T-helper 17 cell (primary cell): ENCODE measurements around the gene MIER3. TPM values are rescaled to one million over a fixed set of nuclear protein-coding genes. Genes with fewer than 3 reads are reported as not detected.

Experiments used
- ATAC-seq: fragments of 150-1000 bp; cut with Tn5 transposase; 2 replicates; pipeline ENCODE4 v1.10.0; 2021; ENCODE audit warnings: mild to moderate bottlenecking, moderate library complexity
- DNase-seq, 3 donors: peaks; one replicate each; pipeline versions ENCODE4 v3.0.0 to v3.0.0-alpha.2; 2020 to 2021
- H3K9me3 ChIP-seq: one replicate; pipeline ENCODE4 v1.7.0; 2013; ENCODE audit warnings: low read length, mild to moderate bottlenecking; ENCODE audit not compliant: control insufficient read depth, poor library complexity, severe bottlenecking
- H3K27ac Mint-ChIP-seq: one replicate; pipeline ENCODE4 v1.8.0; 2022; ENCODE audit warnings: mild to moderate bottlenecking, moderate library complexity, mixed read lengths
- H3K27me3 Mint-ChIP-seq: one replicate; pipeline ENCODE4 v1.8.0; 2022; ENCODE audit warnings: mixed read lengths
- H3K36me3 Mint-ChIP-seq: one replicate; pipeline ENCODE4 v1.8.0; 2022; ENCODE audit warnings: low read depth, mixed read lengths
- H3K4me1 Mint-ChIP-seq: one replicate; pipeline ENCODE4 v1.8.0; 2022; ENCODE audit warnings: mild to moderate bottlenecking, mixed read lengths
- H3K4me3 Mint-ChIP-seq: one replicate; pipeline ENCODE4 v1.8.0; 2022; ENCODE audit warnings: mild to moderate bottlenecking, moderate library complexity, mixed read lengths
- total RNA-seq, 4 donors: library from RNA in 2 of 4; stranded (reverse) in 2 of 4; gene quantifications; one replicate each; pipeline ENCODE4 v1.2.3 and lab custom pipeline; 2022 to 2026

MIER3 gene, protein sequence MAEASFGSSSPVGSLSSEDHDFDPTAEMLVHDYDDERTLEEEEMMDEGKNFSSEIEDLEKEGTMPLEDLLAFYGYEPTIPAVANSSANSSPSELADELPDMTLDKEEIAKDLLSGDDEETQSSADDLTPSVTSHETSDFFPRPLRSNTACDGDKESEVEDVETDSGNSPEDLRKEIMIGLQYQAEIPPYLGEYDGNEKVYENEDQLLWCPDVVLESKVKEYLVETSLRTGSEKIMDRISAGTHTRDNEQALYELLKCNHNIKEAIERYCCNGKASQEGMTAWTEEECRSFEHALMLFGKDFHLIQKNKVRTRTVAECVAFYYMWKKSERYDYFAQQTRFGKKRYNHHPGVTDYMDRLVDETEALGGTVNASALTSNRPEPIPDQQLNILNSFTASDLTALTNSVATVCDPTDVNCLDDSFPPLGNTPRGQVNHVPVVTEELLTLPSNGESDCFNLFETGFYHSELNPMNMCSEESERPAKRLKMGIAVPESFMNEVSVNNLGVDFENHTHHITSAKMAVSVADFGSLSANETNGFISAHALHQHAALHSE
- 10 to 100 TPM; 24.6 to 30.4 TPM for total RNA-seq
- total RNA-seq (lab: John Stamatoyannopoulos, UW) = 34.0 to 58.5 reads per million in 2 donors

DNA sequence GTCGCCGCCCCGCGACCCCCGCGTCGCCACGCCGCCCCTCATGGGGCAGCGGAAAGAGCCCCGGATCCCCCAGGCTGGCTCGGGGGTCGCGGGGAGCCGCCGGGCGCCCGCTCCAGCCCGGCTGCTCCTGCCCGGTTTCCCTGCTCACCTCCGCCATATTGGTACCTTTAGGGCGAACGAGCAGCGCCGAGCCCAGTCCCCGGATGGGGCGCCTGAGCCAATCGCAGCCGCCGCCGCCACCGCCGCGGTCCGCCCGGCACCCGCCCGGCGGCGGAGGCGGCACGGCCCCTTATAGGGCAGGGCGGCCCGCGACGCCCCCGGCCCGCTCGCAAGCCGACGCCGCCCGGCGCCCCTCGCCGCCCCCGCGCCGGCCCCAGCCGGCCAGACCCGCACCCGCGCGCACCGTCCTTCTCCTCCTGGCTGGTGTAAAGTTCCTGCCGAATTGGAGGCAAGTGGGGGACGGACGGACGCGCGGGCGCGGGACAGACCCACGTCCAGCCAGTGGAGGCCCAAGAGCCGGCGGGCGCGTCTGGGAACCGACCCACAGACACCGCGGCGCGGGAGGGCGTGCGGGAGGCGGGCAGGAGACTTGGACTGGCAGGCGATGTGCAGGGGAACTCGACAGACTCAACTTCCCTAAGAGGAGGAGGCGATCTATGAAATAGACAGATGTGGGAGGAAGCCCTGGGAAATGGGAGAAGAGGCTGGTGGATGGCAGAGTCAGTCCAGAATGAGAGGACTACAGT is at the start of gene MIER3:
TSS of gene MIER3 (minus strand) at position 178 of the 746 bp plus-strand sequence. CDS start at position 157, 21 bp downstream.
- H3K27ac Mint-ChIP-seq = peak within 1 kb of the TSS; percentile 96
- H3K9me3 ChIP-seq = no peaks in the 10 kb centered on the region

DNA sequence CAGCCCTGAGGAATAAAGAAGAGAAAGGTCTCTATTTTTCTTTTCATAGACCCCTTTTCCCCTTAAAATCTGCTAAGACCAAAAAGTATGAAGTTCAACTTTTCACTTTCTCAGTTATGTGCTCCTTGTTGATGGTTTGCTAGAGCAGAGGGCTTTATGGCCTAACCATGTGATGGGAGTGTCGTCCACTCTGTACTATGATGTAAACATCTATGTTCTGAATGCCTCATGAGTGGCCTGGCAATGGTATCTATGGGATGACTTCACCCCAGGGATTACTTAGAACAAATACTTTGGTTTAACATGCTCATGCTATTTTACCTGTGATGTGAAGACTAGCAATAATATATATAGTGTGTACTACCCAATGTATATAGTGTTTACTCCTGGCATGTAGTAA is 43.7 kb upstream of the MIER3 start:
- ATAC-seq = no peak
- Mint-ChIP-seq H3K4me1 (no peaks in the 10 kb centered on the region), H3K27me3 (peaks cover 3% of the 10 kb centered on the region), H3K4me3 (no peak overlapping the region), H3K36me3 (no peaks in the 10 kb centered on the region), H3K27ac (no peak overlapping the region)
- no peak for DNase-seq
- no peaks in the 10 kb centered on the region for H3K9me3 ChIP-seq

More for the DNA sequence above, at the start of gene MIER3:
- DNase-seq = peak; percentile 71 to 75 (median 73)
- H3K4me1 Mint-ChIP-seq = peaks cover 15% of the 10 kb centered on the region
- ATAC-seq = peak; percentile 93
- H3K4me3 Mint-ChIP-seq = peak within 1 kb of the TSS; percentile 96
- peaks cover 20% of the 10 kb centered on the region for H3K27me3 Mint-ChIP-seq
- H3K36me3 Mint-ChIP-seq = no peaks in the 10 kb centered on the region

- H3K4me3 Mint-ChIP-seq = no peak overlapping the region
- H3K36me3 Mint-ChIP-seq = no peaks in the 10 kb centered on the region
- H3K9me3 ChIP-seq = no peaks in the 10 kb centered on the region
- H3K27me3 Mint-ChIP-seq = no peaks in the 10 kb centered on the region
- DNase-seq (no peak), ATAC-seq (no peak)
- no peaks in the 10 kb centered on the region for H3K4me1 Mint-ChIP-seq
- H3K27ac Mint-ChIP-seq = no peak overlapping the region
Measured at GRCh38 chr5:56993241-56993640, 41.3 kb upstream of the MIER3 start.

DNA sequence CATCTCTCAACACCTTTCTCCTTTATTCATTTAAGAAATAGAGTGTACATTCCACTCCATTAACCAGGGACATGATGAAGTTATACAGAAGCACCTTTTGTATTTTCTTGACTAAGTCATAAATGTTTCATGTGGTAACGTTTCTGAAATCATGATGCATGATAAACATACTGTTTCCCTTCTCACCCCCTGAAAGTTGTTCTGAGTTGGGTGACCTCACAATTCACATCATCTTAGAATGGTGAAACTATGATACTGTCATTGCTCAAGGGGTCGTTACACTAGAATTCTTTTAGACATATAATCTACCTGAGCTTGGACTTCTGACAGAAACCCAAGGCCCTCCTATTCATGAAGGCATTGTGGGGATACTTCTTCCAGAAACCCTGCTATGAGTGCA is 37.8 kb upstream of the MIER3 start:
- H3K27me3 Mint-ChIP-seq = no peaks in the 10 kb centered on the region
- H3K9me3 ChIP-seq = no peaks in the 10 kb centered on the region
- no peak overlapping the region for H3K4me3 Mint-ChIP-seq
- no peak overlapping the region for H3K27ac Mint-ChIP-seq
- H3K4me1 Mint-ChIP-seq = peaks cover 3% of the 10 kb centered on the region
- no peaks in the 10 kb centered on the region for H3K36me3 Mint-ChIP-seq
- ATAC-seq (no peak), DNase-seq (no peak)

DNA sequence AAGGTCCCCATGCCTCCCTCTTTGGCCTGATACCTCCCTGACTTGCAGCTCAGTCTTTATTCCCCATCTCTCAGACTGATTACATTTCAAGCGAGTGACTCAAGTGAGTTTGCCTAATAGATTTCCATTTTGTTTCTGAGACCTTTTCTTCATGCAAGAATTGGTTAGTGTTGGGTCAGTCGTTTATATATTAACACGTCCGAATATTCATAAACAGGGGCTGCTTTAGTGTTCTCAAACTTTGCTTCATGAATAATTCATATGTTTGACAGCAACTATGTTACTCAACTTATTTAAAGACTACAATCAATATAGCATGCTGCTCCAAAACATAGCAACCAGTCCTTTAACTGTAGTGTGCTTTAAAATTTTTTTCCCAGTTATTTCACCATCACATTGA is 36.6 kb upstream of the MIER3 start:
- no peak overlapping the region for H3K4me3 Mint-ChIP-seq
- DNase-seq = no peak
- H3K9me3 ChIP-seq = no peaks in the 10 kb centered on the region
- no peaks in the 10 kb centered on the region for H3K27me3 Mint-ChIP-seq
- H3K36me3 Mint-ChIP-seq = no peaks in the 10 kb centered on the region
- H3K4me1 Mint-ChIP-seq = peaks cover 3% of the 10 kb centered on the region
- no peak overlapping the region for H3K27ac Mint-ChIP-seq
- ATAC-seq = no peak

GRCh38 chr5:56987171-56987570 is 35.2 kb upstream of the MIER3 start:
- Mint-ChIP-seq H3K4me1 (peaks cover 3% of the 10 kb centered on the region), H3K4me3 (no peak overlapping the region), H3K27me3 (no peaks in the 10 kb centered on the region), H3K27ac (no peak overlapping the region), H3K36me3 (no peaks in the 10 kb centered on the region)
- no peaks in the 10 kb centered on the region for H3K9me3 ChIP-seq
- DNase-seq (no peak), ATAC-seq (no peak)

DNA sequence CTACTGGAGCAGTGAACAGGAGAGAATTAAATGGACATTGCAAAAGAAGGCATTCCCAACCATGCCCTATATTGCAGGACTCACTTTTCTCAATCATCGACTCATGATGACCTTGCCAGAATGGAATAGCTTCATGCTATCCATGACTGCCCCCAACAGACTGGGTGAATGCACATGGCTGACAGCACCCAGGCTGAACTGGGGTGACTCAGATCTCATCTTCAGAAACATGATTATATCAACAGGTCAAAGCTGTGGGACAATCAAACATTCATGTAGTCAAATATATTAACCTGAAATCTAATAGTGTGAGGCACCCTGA is 34.7 kb upstream of the MIER3 start:
- ATAC-seq = no peak

GRCh38 chr5:56985936-56986625 is 34.2 kb upstream of the MIER3 start:
- H3K9me3 ChIP-seq = no peaks in the 10 kb centered on the region
- peak; percentile 40 for ATAC-seq
- Mint-ChIP-seq H3K4me1 (peaks cover 3% of the 10 kb centered on the region), H3K36me3 (no peaks in the 10 kb centered on the region), H3K27me3 (no peaks in the 10 kb centered on the region), H3K27ac (no peak overlapping the region), H3K4me3 (no peak overlapping the region)
- no peak for DNase-seq

More for the DNA sequence above, 34.7 kb upstream of the MIER3 start:
- no peak for DNase-seq
- H3K9me3 ChIP-seq = no peaks in the 10 kb centered on the region
- Mint-ChIP-seq H3K27ac (no peak overlapping the region), H3K36me3 (no peaks in the 10 kb centered on the region), H3K27me3 (no peaks in the 10 kb centered on the region), H3K4me1 (peaks cover 3% of the 10 kb centered on the region), H3K4me3 (no peak overlapping the region)

DNA sequence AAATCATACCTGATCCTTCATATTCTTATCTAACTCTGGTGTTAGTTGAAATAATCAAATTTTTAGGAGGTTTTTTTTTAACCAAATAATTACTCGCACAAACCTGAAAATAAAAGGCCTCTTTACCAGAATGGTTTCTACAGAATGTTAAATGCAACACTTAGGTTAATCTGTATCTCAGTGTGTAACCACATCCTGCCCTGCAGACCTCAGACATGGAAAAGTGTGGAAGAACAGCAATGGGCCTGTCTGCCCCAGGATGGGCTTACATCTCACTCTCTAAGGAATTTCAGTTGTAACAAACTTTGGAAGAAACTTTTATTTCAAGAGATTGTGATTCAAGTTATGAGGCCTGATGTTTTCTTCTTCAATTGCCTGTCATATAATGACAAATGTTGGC is 32.5 kb upstream of the MIER3 start:
- H3K9me3 ChIP-seq = no peaks in the 10 kb centered on the region
- H3K4me1 Mint-ChIP-seq = peaks cover 3% of the 10 kb centered on the region
- DNase-seq (no peak), ATAC-seq (no peak)
- no peaks in the 10 kb centered on the region for H3K36me3 Mint-ChIP-seq
- H3K4me3 Mint-ChIP-seq = no peak overlapping the region
- H3K27me3 Mint-ChIP-seq = peaks cover 8% of the 10 kb centered on the region
- peak overlapping the region; percentile 27 for H3K27ac Mint-ChIP-seq

DNA sequence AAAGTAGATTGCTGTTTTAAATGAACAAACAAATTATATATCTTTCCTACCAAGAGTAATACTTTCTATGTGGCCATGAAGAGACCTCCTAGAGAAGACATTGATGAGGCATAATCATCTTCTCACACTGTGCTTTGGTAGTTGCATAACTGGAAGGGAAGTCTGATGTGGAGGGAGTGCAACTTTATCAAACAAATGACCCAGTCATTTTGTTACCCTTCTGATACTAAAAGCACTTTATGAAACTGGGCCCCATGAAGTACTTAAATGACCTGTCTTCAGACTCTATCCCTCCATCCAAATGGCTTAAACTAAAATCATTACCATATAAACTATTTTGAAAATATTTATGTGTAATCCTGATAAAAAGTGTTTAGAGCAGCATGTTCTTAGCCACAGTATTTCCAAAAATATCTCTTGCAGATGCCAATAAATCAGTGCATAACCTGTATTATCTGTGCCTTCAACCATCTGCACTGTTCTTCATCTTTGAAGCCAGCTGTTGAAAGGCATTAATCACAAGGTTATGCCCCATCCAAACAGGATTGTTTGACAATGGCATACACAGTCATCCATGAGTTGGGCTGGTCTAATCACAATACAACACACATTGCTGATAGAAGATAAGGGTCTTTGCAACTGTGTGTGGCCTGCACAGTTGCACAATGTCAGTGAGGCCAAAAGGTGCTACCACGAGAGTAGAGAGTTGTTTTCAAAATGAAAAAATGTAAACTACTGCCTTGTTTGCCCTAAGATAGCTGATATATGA is 31.9 kb upstream of the MIER3 start:
- H3K27me3 Mint-ChIP-seq = peaks cover 12% of the 10 kb centered on the region
- no peak for ATAC-seq

DNA sequence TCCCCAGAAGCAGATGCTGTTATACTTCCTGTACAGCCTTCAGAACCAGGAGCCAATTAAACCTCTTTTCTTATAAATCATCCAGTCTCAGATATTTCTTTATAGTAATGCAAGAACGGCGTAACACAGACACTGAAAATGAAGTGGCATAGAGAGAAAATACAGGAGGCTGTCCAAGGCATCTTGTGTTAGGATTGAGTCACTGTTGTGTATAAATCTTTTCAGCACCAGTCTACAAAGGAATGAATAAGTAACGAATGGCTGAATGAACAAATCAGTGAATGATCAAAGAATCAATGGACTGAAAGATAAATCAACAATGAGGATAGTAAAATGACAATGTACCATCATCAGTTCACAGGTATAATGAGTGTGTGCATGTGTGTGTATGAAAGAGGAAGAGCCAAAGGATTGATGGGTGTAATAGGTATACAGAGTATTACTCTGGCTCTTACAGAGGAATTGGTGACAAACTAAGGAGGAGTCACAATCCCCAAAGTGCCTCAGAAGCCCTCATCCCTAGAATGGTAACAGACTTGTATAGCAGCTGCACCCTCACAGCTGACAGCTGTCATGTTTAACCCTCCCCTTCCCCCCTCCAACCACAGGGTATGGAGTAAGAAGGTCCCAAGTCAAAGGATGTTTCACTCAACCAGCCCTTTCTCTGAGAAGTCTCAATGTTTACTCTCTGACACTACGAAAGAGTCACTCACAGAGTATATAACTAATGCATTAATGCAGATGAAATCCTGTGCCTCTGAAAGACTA is 29.8 kb upstream of the MIER3 start:
- H3K4me1 Mint-ChIP-seq = peaks cover 3% of the 10 kb centered on the region
- H3K4me3 Mint-ChIP-seq = no peak overlapping the region
- no peak for DNase-seq

More for the DNA sequence above, 31.9 kb upstream of the MIER3 start:
- Mint-ChIP-seq H3K36me3 (peaks cover 2% of the 10 kb centered on the region), H3K27ac (peak overlapping the region; percentile 27), H3K4me1 (peaks cover 3% of the 10 kb centered on the region), H3K4me3 (no peak overlapping the region)
- DNase-seq = no peak
- no peaks in the 10 kb centered on the region for H3K9me3 ChIP-seq

DNA sequence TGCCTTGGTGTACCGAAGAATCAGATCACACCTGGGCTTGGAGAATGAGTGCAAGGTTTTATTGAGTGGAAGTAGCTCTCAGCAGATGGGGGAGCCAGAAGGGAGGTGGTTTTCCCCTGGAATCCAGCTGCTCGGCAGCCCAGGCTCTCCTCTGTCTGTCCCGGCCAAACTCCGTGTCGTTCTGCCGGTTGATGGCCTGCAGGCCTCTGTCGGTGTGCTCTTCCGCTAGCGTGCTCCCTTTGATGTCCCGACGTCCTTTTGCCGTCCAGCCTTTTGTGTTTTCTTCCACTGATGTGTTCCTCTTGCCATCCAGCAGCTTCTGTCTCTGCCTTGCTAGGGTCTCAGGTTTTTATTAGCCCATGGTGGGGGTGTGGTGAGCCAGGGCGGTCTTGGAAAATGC is 28.0 kb upstream of the MIER3 start:
- DNase-seq (no peak), ATAC-seq (no peak)
- no peaks in the 10 kb centered on the region for H3K4me1 Mint-ChIP-seq
- no peak overlapping the region for H3K4me3 Mint-ChIP-seq
- H3K9me3 ChIP-seq = no peaks in the 10 kb centered on the region
- peaks cover 19% of the 10 kb centered on the region for H3K27me3 Mint-ChIP-seq
- H3K27ac Mint-ChIP-seq = no peak overlapping the region
- peaks cover 2% of the 10 kb centered on the region for H3K36me3 Mint-ChIP-seq

More for the DNA sequence above, 29.8 kb upstream of the MIER3 start:
- no peaks in the 10 kb centered on the region for H3K9me3 ChIP-seq
- Mint-ChIP-seq H3K27ac (no peak overlapping the region), H3K27me3 (peaks cover 13% of the 10 kb centered on the region), H3K36me3 (peaks cover 2% of the 10 kb centered on the region)
- ATAC-seq = no peak
